Endothelial cell of umbilical vein (primary cell): ENCODE results near the gene ZBTB7A. TPM values are rescaled to one million over a fixed set of nuclear protein-coding genes. Genes with fewer than 3 reads are reported as not detected.

ENCODE experiments used
- BruUV-seq: library from RNA; stranded (reverse); fragments of 400-500 nt; replicated peaks from 2 replicates; lab custom pipeline; 2021; lab: Mats Ljungman, UMichigan
- CTCF ChIA-PET: fragments of 300-600, 350-600 bp; sonication (Branson Sonifier 250); formaldehyde crosslinking; loops from one replicate; lab custom pipeline; 2021; ENCODE audit warnings: antibody characterized with exemption, inconsistent platforms; lab: Charles Lee
- POLR2A ChIA-PET: fragments of 300-600, 350-600 bp; sonication (Branson Sonifier 250); formaldehyde crosslinking; loops from one replicate; lab custom pipeline; 2021; ENCODE audit warnings: antibody characterized with exemption, inconsistent platforms; lab: Charles Lee
- DNase-seq: peaks from one replicate; pipeline ENCODE4 v3.0.0-alpha.2; 2011; ENCODE audit warnings: low read depth, low spot score
- FAIRE-seq: peaks from 2 replicates; lab custom pipeline; 2011; peaks lifted over from hg19 to GRCh38; lab: Jason Lieb, UNC
- H2AFZ ChIP-seq: 2 replicates; pipeline ENCODE4 v1.6.0; 2012; ENCODE audit warnings: low read depth, low read length, control low read depth, inconsistent platforms
- H3K27ac ChIP-seq: 2 replicates; pipeline ENCODE4 v1.5.1; 2011; ENCODE audit warnings: low read depth, mild to moderate bottlenecking, control low read depth, low read length, moderate library complexity; ENCODE audit not compliant: insufficient read depth
- H3K27me3 ChIP-seq, 2 experiments: 2 replicates each; pipeline versions ENCODE4 v1.6.0 to v1.6.1; 2011; ENCODE audit warnings: low read length in 2 of 2, mixed read lengths in 1 of 2; ENCODE audit not compliant: control insufficient read depth in 2 of 2, insufficient read depth in 2 of 2
- H3K36me3 ChIP-seq, 2 experiments: 2 replicates in 1 of 2; 3 replicates in 1 of 2; pipeline ENCODE4 v1.5.1; 2011; ENCODE audit warnings: low read length in 2 of 2, mild to moderate bottlenecking in 1 of 2, moderate library complexity in 1 of 2; ENCODE audit not compliant: control insufficient read depth in 2 of 2, insufficient read depth in 2 of 2; ENCODE audit errors: extremely low read depth in 1 of 2
- H3K4me1 ChIP-seq: 3 replicates; pipeline ENCODE4 v1.5.1; 2011; ENCODE audit warnings: mild to moderate bottlenecking, low read length; ENCODE audit not compliant: control insufficient read depth, insufficient read depth; ENCODE audit errors: extremely low read depth
- H3K4me2 ChIP-seq: 2 replicates; pipeline ENCODE4 v1.6.1; 2011; ENCODE audit warnings: low read length, control low read depth, mixed read lengths; ENCODE audit not compliant: insufficient read depth
- H3K4me3 ChIP-seq, 3 experiments: fragments of 200-600 bp in 1 of 3; sonication (generic), shearing (Covaris generic) in 1 of 3; replicated peaks in 1 of 3; 2 replicates each; pipeline ENCODE4 v1.5.1; 2011 to 2016; ENCODE audit warnings: control low read depth in 3 of 3, low read length in 3 of 3, mild to moderate bottlenecking in 2 of 3, inconsistent platforms in 1 of 3, low read depth in 1 of 3, moderate library complexity in 1 of 3; ENCODE audit not compliant: insufficient read depth in 1 of 3
- H3K79me2 ChIP-seq: 2 replicates; pipeline ENCODE4 v1.6.0; 2012; ENCODE audit warnings: low read length, inconsistent platforms; ENCODE audit not compliant: control insufficient read depth, insufficient read depth
- H3K9ac ChIP-seq: replicated peaks from 2 replicates; pipeline ENCODE3; 2011; ENCODE audit warnings: low read length, control low read depth; ENCODE audit not compliant: insufficient read depth; ENCODE audit errors: extremely low read depth
- H3K9me1 ChIP-seq: replicated peaks from 3 replicates; pipeline ENCODE4 v1.6.0; 2011; ENCODE audit warnings: mild to moderate bottlenecking, low read length; ENCODE audit not compliant: control insufficient read depth, insufficient read depth; ENCODE audit errors: extremely low read depth
- H3K9me3 ChIP-seq: replicated peaks from 2 replicates; pipeline ENCODE4 v1.5.1; 2012; ENCODE audit warnings: low read length, inconsistent platforms; ENCODE audit not compliant: control insufficient read depth, insufficient read depth
- H4K20me1 ChIP-seq: replicated peaks from 2 replicates; pipeline ENCODE3; 2011; ENCODE audit warnings: mild to moderate bottlenecking, low read length; ENCODE audit not compliant: control insufficient read depth, insufficient read depth; ENCODE audit errors: extremely low read depth
- EZH2 ChIP-seq: IDR thresholded peaks from 2 replicates; pipeline ENCODE4 v1.6.1; 2012; ENCODE audit warnings: borderline replicate concordance, low read depth, mild to moderate bottlenecking, moderate library complexity, low read length, inconsistent platforms; ENCODE audit not compliant: severe bottlenecking
- FOS ChIP-seq: IDR thresholded peaks from 2 replicates; pipeline ENCODE4 v1.6.1; 2011; ENCODE audit warnings: mild to moderate bottlenecking, low read length, moderate library complexity, borderline replicate concordance; ENCODE audit not compliant: insufficient read depth
- GATA2 ChIP-seq: IDR thresholded peaks from 2 replicates; pipeline ENCODE4 v1.7.0; 2011; ENCODE audit warnings: low read depth, mild to moderate bottlenecking, moderate library complexity, mixed read lengths, low read length; ENCODE audit not compliant: insufficient read length, insufficient read depth
- JUN ChIP-seq: IDR thresholded peaks from 2 replicates; pipeline ENCODE4 v1.6.1; 2011; ENCODE audit warnings: borderline replicate concordance, low read depth; ENCODE audit not compliant: insufficient read length, insufficient read depth
- MYC ChIP-seq: IDR thresholded peaks from one replicate; pipeline ENCODE4 v1.6.1; 2011; ENCODE audit warnings: mild to moderate bottlenecking, low read depth, low read length
- POLR2A ChIP-seq: IDR thresholded peaks from 2 replicates; pipeline ENCODE4 v1.6.1; 2012; ENCODE audit warnings: low read depth, mild to moderate bottlenecking, control low read depth, low read length
- POLR2AphosphoS5 ChIP-seq: IDR thresholded peaks from 2 replicates; pipeline ENCODE4 v1.6.1; 2012; ENCODE audit warnings: low read depth, mild to moderate bottlenecking, control low read depth, low read length, moderate library complexity; ENCODE audit not compliant: insufficient read depth
- dilution Hi-C: fragments of 300-500 bp; cut with MboI; formaldehyde crosslinking; loops from one replicate; pipeline ENCODE4 v1.15.0; 2019; ENCODE audit warnings: low sequenced_read_pairs; ENCODE audit not compliant: extremely low pct_ligation_motif_present
- intact Hi-C: fragments of 100-400 bp; cut with micrococcal nuclease; formaldehyde crosslinking; loops from one replicate; pipeline ENCODE4 v1.10.0; 2022
- polyA plus RNA-seq, 4 experiments: library from polyadenylated mRNA; depleted of rRNA in 3 of 4; stranded (reverse) in 3 of 4; unstranded in 1 of 4; fragments of >200 nt; gene quantifications; 2 replicates each; pipeline versions ENCODE4 v1.2.1 to v1.2.3, GENCODE V29; 2011 to 2012; ENCODE audit warnings: missing spikeins in 1 of 4
- total RNA-seq: library from RNA; stranded (reverse); gene quantifications from 2 replicates; pipeline ENCODE4 v1.2.3, GENCODE V29; 2021
- TF ChIP-seq, protein P1 (sequence below), 2 donors: IDR thresholded peaks; 1 replicate in 1 of 2; 2 replicates in 1 of 2; pipeline ENCODE4 v1.5.1; 2011; ENCODE audit warnings: low read length in 2 of 2, mild to moderate bottlenecking in 2 of 2, moderate library complexity in 2 of 2, control low read depth in 1 of 2, inconsistent platforms in 1 of 2, low read depth in 1 of 2; ENCODE audit not compliant: insufficient read depth in 1 of 2; ENCODE audit errors: extremely low read depth in 1 of 2
- TF ChIP-seq, protein P2 (sequence below): IDR thresholded peaks from 2 replicates; pipeline ENCODE4 v1.6.1; 2011; ENCODE audit not compliant: insufficient read depth, insufficient read length

Gene ZBTB7A
- total and polyA plus RNA-seq, 2 donors (not counting 3 experiments of a cell fraction or from before 2014, with no cell fraction given), result 8.2 to 29.0 TPM

DNA sequence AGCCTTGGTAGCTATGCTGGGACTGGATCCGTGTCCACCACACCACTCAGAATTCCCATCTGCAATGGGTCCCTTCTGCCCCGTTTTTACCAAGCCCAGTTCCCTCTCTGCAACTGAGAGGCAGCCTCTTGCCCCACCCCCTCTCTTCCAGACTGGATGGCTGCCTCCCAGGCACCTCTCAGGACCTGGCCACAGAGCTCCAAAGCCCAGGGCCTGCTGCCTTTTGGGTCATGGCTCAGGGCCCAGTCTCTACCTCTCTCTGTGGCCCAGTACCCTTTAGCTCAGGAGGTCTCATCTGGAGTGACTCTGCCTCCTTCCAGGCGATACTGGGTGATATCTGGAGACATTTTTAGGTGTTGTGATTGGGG, 10.3 kb upstream of the ZBTB7A start:
- Histone ChIP-seq H3K36me3 (no peaks in the 10 kb centered on the region), H3K9me3 (no peaks in the 10 kb centered on the region), H3K4me1 (peaks cover 6% of the 10 kb centered on the region), H3K9ac (no peak overlapping the region), H4K20me1 (no peaks in the 10 kb centered on the region), H3K9me1 (no peaks in the 10 kb centered on the region), H3K27me3 (no peaks in the 10 kb centered on the region), H2AFZ (no peak overlapping the region), H3K4me2 (no peak overlapping the region), H3K4me3 (no peak overlapping the region), H3K27ac (no peak overlapping the region), H3K79me2 (no peaks in the 10 kb centered on the region)
- DNase-seq, result no peak
- ChIA-PET POLR2A (interaction anchor here (0.5 to 1.3 kb wide), 3 partner anchors 10 to 58 kb away, joined by 3 to 7 read pairs (median 4); no protein-coding TSS in a partner anchor), CTCF (interaction anchor here (1.0 to 3.3 kb wide), 4 partner anchors 12 to 89 kb away, joined by 3 to 13 read pairs (median 4); no protein-coding TSS in a partner anchor)
- dilution Hi-C loops (no loop called here), intact Hi-C loops (no loop called here)
- FAIRE-seq, result no peak
- TF ChIP-seq, protein P1, sequence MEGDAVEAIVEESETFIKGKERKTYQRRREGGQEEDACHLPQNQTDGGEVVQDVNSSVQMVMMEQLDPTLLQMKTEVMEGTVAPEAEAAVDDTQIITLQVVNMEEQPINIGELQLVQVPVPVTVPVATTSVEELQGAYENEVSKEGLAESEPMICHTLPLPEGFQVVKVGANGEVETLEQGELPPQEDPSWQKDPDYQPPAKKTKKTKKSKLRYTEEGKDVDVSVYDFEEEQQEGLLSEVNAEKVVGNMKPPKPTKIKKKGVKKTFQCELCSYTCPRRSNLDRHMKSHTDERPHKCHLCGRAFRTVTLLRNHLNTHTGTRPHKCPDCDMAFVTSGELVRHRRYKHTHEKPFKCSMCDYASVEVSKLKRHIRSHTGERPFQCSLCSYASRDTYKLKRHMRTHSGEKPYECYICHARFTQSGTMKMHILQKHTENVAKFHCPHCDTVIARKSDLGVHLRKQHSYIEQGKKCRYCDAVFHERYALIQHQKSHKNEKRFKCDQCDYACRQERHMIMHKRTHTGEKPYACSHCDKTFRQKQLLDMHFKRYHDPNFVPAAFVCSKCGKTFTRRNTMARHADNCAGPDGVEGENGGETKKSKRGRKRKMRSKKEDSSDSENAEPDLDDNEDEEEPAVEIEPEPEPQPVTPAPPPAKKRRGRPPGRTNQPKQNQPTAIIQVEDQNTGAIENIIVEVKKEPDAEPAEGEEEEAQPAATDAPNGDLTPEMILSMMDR (IDR thresholded peaks at IDR 0.05; ENCODE audit: extremely low read depth in 1 of 2, insufficient read depth in 1 of 2, low read depth in 1 of 2, low read length in 2 of 2), result no peak
- no TSS peak for BruUV-seq

DNA sequence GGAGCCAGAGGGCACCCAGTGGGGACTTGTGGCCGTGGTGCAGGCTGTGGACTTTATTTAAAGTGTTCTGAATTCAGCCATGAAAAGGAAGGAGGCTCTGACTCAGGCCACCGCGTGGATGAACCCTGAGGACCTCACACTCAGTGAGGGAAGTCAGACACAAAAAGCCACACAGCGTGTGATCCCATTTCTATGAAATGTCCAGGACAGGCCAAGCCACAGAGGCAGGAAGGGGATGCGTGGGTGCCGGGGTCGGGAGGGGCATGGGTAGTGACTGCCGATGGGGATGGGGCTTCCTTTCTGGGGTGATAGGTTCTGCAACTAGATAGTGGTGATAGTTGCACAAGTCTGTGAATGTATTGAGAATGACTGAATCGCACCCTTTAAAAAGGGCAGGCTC, 8.7 kb upstream of the ZBTB7A start:
- Histone ChIP-seq H3K9ac (no peak overlapping the region), H3K36me3 (no peaks in the 10 kb centered on the region), H3K9me1 (no peaks in the 10 kb centered on the region), H2AFZ (peak overlapping the region; percentile 77), H3K79me2 (no peaks in the 10 kb centered on the region), H3K27ac (no peak overlapping the region), H3K27me3 (no peaks in the 10 kb centered on the region), H3K9me3 (no peaks in the 10 kb centered on the region), H3K4me3 (no peak overlapping the region), H3K4me2 (no peak overlapping the region), H4K20me1 (no peaks in the 10 kb centered on the region), H3K4me1 (peaks cover 6% of the 10 kb centered on the region)
- CTCF ChIA-PET, result interaction anchor here (1.5 to 2.0 kb wide), 2 partner anchors 17 to 30 kb away, joined by 4 read pairs; no protein-coding TSS in a partner anchor
- dilution Hi-C loops (no loop called here), intact Hi-C loops (no loop called here)
- DNase-seq (peak; percentile 23), FAIRE-seq (peak; percentile 37)
- TF ChIP-seq, protein P1 (IDR thresholded peaks at IDR 0.05; ENCODE audit: extremely low read depth in 1 of 2, insufficient read depth in 1 of 2, low read depth in 1 of 2, low read length in 2 of 2), result no peak
- TF ChIP-seq JUN (no peak), GATA2 (no peak), MYC (no peak), POLR2A (no peak), POLR2AphosphoS5 (no peak), EZH2 (no peak), FOS (peak; percentile 37)
- TF ChIP-seq, protein P2, sequence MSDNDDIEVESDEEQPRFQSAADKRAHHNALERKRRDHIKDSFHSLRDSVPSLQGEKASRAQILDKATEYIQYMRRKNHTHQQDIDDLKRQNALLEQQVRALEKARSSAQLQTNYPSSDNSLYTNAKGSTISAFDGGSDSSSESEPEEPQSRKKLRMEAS, result no peak
- BruUV-seq, result no TSS peak
- POLR2A ChIA-PET, result no interaction called here
